NCI-H128 (cell line): ENCODE measurements around the gene ASCL2.

Experiments
- DNase-seq: peaks from one replicate; lab custom pipeline; 2025; ENCODE audit not compliant: unreplicated experiment; lab: John Stamatoyannopoulos, UW

Gene ASCL2

GRCh38 chr11:2309251-2310072 lies 39.1 kb upstream of the ASCL2 start:
- no peak for DNase-seq

GRCh38 chr11:2308713-2309112 lies 38.3 kb upstream of the ASCL2 start:
- no peak for DNase-seq

GRCh38 chr11:2307501-2308331 lies 37.3 kb upstream of the ASCL2 start:
- no peak for DNase-seq

- DNase-seq, result no peak
Observed at GRCh38 chr11:2306877-2307500, 36.6 kb upstream of the ASCL2 start.

GRCh38 chr11:2306452-2306823 lies 36.0 kb upstream of the ASCL2 start:
- no peak for DNase-seq

- no peak for DNase-seq
Observed at GRCh38 chr11:2305788-2306451, 35.5 kb upstream of the ASCL2 start.

GRCh38 chr11:2305140-2305778 lies 34.9 kb upstream of the ASCL2 start:
- no peak for DNase-seq

GRCh38 chr11:2304506-2305139 lies 34.2 kb upstream of the ASCL2 start:
- DNase-seq, result no peak

- no peak for DNase-seq
Observed at GRCh38 chr11:2303627-2304505, 33.5 kb upstream of the ASCL2 start.

- no peak for DNase-seq
Observed at GRCh38 chr11:2302896-2303626, 32.7 kb upstream of the ASCL2 start.

GRCh38 chr11:2302306-2302895 lies 32.0 kb upstream of the ASCL2 start:
- DNase-seq, result no peak

GRCh38 chr11:2301631-2302305 lies 31.4 kb upstream of the ASCL2 start, which contains the start of the genes C11orf21 and TSPAN32:
TSS of gene C11orf21 (minus strand) at chr11:2301918. CDS start at chr11:2301808, 110 bp downstream.
TSS of gene TSPAN32 (plus strand) at chr11:2302013. CDS start at chr11:2302150, 137 bp downstream.
- DNase-seq, result no peak

GRCh38 chr11:2300936-2301630 lies 30.7 kb upstream of the ASCL2 start:
- no peak for DNase-seq

- no peak for DNase-seq
Observed at GRCh38 chr11:2300290-2300935, 30.0 kb upstream of the ASCL2 start.

- DNase-seq, result no peak
Observed at GRCh38 chr11:2299773-2300172, 29.4 kb upstream of the ASCL2 start.
